Left cardiac atrium (tissue), 4 donors: ENCODE measurements around the gene TTC39A. TPM values are rescaled to one million over a fixed set of nuclear protein-coding genes. Genes with fewer than 3 reads are reported as not detected.
A peak's percentile ranks its signal among the peaks of the same experiment; 100 is the strongest.

Source experiments
- ATAC-seq, 2 donors: fragments of 200-7000 bp; cut with Tn5 transposase; one replicate each; pipeline ENCODE4 v1.9.1; 2020; ENCODE audit warnings: mild to moderate bottlenecking in 2 of 2, moderate library complexity in 2 of 2
- DNase-seq: peaks from one replicate; pipeline ENCODE4 v3.0.0-alpha.2; 2020
- intact Hi-C, 2 donors: fragments of 100-400 bp; cut with DNase I; formaldehyde crosslinking; loops; one replicate each; pipeline versions ENCODE4 v1.14.1 to v1.15.1; 2022 to 2023
- total RNA-seq, 2 donors: library from RNA; stranded (reverse); fragmentation: NEBNext Ultra II Directional; extraction: Animal tissue kit (Norgen Biotek cat#: 25700); gene quantifications; one replicate each; pipeline ENCODE4 v1.2.1, GENCODE V29; 2021
- donor health status: DM: no; HTN: yes; CAD: no.
- donor health status: DM: no; HTN: yes; CAD: no; lungs with severe emphysema.
- donor health status: DM: yes; HTN: yes; CAD: no.
- donor health status: Dilated cardiomyopathy.

Gene TTC39A
- total RNA-seq, 2 donors from 2014 or later: 14.0 to 14.8 TPM

DNA sequence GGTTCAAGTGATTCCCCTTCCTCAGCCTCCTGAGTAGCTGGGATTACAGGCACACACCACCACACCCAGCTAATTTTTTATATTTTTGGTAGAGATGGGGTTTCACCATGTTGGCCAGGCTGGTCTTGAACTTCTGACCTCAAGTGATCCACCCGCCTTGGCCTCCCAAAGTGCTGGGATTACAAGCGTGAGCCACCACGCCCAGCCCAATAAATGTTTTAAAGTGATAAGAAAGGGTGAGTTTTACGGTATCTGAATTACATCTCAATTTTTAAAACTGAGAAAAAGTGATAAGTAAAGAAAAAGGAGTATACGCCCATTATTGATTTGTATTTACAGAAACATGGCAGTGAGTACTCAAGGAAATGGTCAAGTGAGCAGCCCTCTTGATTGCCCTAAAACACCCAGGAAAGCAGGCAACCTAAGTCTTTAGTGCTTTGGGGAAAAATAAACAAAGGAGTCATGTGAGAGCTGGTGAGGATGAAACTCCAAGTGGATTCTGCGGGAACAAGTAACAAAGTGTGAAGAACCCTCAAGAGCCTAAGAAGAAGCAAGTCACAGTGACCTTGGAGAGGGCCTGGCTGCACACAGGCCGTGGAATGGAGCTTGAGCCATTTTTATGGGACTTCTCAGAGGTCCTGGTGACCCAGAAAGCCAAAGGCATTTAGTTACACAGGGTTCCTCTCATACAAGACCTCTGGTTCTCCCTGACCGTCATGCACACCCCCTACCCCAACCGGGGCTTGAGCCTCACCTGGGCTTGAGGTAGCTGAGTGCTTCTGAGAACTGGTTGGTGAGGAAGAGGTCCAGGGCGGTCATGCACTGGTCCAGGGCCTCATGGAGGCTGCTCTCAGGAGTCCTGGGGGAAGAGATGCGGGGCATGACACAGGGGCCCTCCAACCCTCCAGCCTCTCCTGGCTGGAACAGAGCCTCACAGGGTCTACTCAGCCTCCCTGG is 9.1 kb downstream of the TTC39A start:
- ATAC-seq (no peak), DNase-seq (no peak)
- intact Hi-C loops: no loop called here

DNA sequence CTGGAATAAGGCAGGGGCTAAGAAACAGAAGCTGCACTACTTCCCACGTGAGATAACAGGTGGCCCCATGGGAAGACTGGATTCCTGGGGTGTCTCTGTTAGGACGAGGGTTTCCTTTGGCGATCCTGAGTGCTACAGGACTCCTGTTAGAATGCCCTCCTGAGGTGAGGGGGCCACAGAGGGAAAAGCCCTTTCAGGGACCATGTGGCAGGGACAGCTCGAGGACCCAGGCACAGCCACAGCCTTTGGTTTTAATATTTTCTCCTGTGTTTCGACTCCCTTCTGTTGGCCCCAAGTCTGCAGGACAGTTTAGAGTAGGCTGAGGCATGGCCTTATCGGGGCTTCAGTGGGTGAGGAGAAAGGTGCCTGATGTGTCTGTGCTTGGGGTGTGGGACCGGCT is 12.6 kb downstream of the TTC39A start:
- no peak for DNase-seq
- no peak for ATAC-seq
- intact Hi-C loops: no loop called here

DNA sequence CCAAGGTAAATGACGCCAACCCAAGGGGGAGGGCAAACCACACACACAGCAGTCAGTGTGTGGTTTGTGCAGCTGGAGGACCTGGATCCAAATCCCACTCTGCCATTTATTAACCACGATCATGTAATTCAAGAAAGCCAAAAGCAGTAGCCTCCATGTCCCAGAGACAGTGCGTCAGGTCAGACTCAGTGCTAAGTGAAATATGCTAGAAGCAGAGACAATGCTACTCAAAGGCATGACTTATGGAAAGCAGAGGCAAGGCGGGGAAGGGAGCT is 13.6 kb downstream of the TTC39A start:
- no peak for ATAC-seq
- DNase-seq: no peak
- intact Hi-C loops: no loop called here

DNA sequence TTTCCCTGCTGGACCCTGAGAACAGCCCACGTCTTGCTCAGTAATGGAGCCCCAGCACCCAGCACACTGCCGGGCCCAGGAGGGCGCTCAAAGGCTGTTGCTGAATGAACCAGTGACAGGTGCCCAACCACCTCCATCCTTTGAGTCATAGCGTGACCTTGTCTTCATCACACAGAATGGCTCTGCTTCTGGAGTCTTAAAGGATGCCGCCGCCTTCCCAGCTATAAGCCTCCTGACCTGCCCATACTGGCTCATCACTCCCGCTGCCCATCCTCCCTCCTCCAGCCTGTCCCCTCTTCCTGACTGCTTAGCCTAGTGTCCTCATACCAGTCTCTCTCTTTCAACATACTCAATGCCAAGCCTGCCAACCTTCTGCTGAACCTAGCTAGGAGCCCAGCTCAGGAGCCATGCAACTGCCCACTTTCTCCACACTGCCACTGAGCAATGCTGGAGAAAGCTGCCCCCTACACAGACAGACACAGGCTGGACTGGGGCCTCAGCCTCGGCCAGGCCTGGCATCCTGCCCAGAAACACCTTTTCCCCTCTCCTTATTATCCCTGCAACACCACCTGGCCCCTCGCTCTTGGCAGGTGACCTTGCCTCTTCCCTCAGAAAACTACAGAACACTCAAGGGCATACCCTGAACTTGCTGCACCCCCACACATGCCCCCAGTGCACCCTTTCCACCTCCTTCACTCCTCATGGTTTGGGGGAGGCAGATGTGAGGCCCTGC is 14.1 kb downstream of the TTC39A start:
- intact Hi-C loops: no loop called here
- DNase-seq: no peak
- ATAC-seq: no peak

DNA sequence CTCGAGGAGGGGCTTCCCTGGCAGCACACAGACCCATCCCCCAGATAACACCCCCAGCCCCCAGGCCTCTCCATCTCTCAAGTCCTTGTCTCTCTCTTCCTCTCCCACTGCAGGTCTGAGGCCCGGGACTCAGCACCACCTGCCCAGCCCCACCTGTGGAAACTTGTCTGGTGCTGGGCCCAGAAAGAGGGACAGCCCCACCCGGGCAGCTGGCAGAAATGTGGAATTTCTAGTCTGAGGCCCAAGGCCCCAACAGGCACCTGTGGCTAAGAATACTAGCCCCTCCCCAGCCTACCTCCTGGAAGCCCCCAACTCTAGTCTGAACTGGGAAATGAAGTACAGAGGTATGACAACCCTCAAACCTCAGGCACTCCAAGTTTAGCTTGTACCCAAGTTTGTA is 15.4 kb downstream of the TTC39A start:
- intact Hi-C loops: no loop called here
- ATAC-seq (no peak), DNase-seq (no peak)

DNA sequence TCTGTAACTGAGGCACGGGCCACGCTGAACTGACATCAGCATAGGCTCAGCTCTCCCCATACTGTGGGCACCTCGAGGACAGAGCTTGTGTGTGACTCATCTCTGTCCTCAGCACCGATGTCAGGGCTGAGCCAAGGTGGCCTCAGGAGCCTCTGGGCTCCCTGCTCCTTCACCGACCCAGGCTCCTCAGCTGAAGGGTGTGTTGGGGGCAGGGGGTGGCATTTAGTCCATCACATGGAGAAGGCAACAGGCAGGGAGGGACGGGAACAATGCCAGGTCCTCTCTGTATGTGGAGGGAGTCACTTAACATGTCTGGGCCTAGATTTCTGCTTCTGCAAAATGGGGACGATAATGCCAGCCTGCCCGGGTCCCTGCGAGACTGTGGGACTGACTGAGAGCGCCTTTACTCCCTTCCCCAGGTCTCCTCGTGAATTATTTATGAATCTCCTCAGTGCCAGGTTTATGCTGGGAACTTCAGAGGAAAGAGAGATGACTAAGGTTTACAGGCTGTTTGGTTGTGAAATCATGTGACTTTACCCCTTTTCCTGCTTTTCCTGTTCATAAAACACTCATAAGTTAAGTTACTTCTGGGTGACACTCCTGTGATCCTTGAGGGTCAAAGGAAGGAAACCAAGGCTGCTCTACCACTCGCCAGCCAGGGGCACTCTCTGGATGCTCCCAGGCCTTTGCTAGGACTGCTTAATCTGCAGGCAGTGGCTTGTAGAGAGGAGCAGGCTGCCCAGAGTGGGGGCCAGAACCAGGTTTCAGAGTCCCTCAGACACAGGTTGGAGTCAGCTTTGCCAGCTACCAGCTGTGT is 16.2 kb downstream of the TTC39A start:
- peak in 1 of 2 donors; percentile 65 for ATAC-seq
- intact Hi-C loops: no loop called here
- no peak for DNase-seq

DNA sequence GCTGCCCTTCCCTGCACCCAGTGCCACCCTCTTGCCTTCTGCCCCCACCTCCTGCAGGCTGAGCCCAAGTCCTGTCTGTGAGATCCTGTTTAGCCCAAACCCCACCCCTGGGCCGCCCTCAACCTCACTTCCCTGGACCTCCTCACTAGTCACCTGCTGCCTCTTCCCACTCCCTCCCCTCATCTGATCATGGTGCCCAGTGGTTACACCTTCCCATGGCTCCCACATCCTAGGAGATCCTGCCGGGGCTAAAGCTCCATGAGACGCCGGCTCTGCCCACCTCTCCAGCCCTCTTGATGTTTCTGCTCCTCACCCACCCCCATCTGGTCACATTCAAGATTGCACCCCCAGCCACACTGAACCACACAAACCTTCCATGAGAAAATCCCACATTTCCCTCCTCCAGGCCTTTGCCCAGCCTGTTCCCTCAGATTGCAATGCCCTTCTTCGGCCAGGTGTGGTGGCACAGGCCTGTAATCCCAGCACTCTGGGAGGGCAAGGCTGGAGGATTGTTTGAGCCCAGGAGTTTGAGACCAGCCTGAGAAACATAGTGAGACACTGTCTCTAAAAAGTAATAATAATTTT is 17.0 kb downstream of the TTC39A start:
- ATAC-seq: no peak
- intact Hi-C loops: no loop called here
- peak; percentile 13 for DNase-seq

DNA sequence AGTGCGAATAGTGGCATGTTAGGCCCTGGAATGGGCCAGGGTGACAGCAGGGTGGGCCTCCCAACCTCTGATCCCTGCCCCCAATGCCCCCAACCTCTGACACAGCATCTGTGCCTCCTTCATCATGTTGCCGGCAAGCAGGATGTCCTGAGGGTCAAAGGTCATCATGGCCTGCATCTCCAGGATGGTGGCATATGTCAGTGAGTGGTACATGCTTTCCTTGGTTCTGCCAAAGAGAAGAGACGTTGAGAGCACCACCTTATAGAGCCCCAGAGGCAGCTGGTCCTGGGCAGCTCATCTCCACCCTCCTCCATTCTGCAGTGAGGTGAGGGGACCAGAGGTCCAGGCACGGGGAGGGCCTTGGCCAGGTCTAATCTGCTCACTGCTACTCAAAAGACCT is 17.6 kb downstream of the TTC39A start:
- ATAC-seq (no peak), DNase-seq (peak; percentile 9)
- intact Hi-C loops: no loop called here

DNA sequence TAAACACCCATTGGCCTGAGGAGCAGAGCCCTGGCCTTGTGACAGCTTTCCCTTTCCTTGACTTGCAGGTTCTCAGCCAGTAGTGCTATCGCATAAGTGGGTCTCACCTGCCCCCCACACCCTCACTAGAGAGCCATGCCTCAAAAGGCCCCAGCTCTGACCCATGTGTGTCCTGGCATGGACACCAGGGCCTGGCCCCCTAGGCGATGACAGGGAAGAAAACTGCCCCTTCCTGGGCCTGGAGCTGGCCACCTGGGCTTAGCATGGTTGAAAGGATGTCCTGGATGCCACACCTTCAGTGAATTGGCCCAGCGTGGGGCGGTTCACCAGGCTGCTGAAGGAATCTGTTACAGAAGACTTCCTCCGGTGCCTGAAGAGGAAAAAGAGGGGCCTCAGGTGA is 18.5 kb downstream of the TTC39A start:
- intact Hi-C loops: no loop called here
- DNase-seq (peak; percentile 10), ATAC-seq (no peak)

DNA sequence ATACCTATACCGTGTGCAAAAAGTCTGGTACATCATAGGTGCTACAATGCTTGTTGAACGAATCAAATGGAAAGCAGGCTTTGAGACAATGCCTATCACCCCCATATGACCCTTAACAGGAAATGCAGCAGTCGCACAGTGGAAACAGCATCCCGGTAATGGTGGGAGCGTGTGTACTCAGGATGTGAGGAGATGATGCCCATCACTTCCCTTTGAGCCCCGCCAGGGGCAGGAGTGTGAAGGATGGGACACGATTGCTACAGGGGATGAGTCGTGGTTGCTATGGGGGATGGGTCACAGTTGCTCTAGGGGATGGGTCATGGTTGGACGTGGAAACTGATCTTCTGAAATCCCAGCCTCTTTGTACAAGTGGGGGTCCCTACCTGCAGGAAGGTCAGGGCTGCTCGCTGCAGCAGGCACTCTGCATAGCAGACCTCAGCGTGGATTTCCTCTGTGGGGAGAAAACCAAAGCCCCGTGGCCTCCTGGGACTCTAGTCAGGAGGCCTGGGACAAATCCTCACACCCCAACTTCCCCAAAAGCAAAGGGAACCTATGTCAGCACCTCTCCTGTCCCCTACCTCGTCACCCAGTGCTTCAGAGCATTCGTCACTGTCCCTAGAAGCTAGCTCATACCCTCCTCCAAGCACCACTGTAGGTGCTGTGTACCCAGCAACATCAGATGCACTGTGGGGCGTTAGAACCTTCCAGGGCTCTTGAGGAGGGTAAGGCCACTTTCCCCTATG is 19.3 kb downstream of the TTC39A start:
- intact Hi-C loops: no loop called here
- ATAC-seq: no peak
- DNase-seq: peak; percentile 6

DNA sequence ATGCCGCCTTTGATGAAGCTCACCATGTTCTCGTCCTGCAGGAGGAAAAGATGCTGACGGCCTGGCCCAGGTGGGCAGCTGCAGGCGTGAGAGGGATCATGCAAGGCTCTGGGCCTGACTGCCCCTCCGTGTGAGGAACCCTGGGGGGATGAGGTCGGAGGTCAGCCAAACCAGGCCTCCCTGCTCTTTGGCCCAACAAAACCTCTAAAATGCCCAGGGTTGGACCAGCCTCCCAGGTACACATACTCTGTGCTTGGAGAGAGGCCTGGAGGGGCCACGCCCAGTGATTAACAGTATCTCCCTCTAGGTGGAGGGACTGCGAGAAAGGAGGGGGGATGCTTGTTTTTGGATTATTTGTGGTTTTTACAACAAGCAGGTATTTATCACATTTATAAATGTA is 21.1 kb downstream of the TTC39A start:
- intact Hi-C loops: no loop called here
- ATAC-seq (no peak), DNase-seq (no peak)

DNA sequence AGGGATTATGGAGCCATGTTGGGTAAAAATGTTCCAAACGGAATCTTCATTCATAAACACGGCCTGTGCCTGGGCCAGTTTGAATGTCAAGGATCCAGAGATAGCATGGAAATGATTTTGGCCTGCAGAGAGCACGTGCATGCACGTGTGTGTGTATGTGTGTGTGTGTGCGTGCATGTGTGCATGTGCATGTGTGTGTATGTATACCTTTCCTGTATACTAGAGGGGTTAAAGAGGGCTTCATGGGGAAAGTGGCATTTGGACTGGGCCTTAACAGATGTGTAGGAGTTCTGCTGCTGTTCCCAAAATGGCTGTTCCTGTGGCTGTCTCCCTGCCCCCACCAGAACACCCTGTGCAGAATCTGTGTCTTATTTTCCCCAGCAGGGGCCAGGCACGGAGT is 21.7 kb downstream of the TTC39A start:
- ATAC-seq: no peak
- no peak for DNase-seq
- intact Hi-C loops: no loop called here

DNA sequence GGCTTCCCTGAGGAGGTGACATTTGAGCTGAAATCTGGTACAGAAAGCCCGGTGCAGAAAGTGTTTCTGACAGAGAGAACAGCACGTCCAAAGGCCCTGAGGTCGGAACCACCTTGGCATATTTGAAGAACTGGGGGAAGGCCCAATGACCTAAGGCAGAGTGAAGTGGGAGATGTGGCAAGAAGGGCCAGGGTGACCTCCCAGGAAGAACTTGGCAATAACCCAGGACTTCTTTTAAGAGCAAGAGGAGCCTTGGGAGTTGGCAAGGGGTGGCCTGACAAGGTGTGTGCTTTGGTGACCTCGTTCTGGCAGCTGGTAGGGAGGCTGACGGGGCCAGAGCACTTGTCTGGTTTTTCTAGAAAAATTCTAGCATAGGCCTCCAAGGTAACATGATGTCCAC is 23.4 kb downstream of the TTC39A start:
- intact Hi-C loops: no loop called here
- peak; percentile 3 for DNase-seq
- no peak for ATAC-seq

DNA sequence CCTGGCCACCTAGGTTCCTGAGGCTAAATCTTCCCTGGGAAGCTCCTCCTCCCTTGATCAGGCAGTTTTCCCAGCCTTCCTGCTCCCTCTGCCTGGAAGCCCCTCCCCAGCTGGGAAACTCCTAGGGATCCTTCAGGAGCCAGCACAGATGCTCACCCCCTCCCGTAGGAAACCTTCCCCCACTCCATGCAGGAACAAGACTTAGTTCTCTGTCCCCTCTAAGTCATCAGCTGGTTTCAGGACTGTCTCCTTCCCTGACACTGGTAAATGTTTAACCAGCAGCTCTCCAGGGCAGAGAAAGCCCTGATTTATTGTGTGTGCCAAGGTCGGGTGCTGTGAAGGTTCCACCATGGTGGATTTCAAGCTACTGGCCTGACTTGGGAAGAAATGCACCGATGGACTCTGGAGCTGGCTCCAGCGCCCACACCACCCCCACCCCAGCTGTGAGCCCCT is 25.0 kb downstream of the TTC39A start:
- DNase-seq (no peak), ATAC-seq (no peak)

DNA sequence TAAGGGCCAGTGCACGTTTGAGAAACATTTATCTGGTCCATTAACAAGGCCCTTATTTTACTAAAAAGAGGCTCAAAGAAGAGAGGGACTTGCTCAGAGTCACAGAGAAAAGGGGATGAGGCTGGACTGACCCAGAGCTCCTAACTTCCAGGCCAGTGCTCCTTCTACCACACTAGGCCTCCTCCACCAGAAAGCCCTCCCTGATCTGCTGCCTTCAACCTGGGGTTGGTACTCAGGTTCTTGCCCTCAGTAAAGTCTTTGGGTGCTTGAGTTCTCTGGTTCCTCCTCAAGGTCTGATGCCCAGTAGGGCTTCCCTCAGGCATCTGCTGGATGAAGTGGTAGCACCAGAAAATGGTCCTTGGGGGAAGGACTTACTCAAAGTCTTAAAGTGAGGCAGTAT is 26.0 kb downstream of the TTC39A start:
- intact Hi-C loops: no loop called here
- ATAC-seq (no peak), DNase-seq (no peak)

More for the DNA sequence above, 25.0 kb downstream of the TTC39A start:
- intact Hi-C loops: no loop called here

DNA sequence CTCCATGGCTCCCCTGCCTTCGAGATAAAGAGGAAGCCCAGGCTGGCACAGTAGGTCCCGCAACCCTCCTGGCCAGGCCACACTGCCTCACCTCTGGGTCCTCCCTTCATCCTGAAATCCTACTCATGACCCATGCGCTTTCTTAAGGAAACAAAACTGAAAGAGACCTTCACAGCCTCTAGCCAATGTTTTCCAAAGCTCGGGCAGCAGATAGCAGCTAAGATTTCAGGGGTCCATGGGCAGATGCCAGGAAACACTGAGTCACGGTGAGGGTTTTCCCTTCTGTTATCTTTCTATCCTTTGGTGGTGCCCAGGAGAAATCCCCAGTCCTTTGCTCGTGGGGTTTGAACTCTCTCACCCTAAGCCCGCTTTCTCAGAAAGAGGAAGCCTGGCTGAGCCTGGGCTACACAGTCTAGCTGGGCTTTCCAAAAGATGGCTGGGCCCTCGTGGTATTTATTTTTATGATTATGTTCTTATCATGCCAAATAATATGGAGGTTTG is 26.6 kb downstream of the TTC39A start:
- no peak for DNase-seq
- peak in 1 of 2 donors; percentile 15 for ATAC-seq
- intact Hi-C loops: no loop called here

DNA sequence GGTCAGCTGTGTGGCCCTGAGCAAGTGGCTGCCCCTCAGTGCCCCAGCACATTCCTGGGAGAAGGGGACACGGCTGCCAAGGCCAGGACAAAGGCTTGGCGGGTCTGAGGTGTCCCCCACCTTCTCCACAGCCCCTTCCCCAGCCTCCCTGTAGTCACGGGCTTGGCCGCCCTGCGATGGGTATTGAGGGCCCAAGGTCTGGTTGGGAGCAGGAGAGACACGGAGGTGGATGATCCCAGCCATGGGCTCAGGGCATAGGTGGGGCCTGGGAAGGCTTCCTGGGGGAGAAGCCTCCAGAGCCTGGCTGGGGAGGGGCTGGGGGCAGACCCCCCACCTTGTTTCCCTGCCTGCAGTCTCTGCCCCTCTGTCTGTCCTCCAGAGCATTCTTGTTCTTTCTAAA is 27.0 kb downstream of the TTC39A start:
- no peak for DNase-seq
- intact Hi-C loops: no loop called here
- no peak for ATAC-seq

DNA sequence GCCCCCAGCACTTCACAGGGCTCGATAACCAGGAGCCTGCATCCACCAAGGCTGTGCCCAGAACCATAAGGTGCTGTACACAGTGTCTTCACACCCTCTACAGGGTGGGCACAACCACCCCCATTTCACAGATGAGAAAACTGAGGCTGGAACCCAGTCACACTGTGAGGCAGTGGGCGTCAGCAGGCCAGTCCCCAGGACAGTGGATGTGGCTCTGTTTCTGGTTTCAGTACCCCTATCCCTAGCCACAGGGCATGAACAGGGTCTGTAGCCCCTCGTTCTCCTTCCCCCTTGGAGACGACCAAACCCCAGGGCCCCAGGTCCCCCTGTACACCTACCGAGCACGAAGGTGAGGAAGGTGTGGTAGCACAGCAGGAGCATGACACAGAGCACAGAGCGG is 27.6 kb downstream of the TTC39A start:
- ATAC-seq: no peak
- intact Hi-C loops: no loop called here
- no peak for DNase-seq

DNA sequence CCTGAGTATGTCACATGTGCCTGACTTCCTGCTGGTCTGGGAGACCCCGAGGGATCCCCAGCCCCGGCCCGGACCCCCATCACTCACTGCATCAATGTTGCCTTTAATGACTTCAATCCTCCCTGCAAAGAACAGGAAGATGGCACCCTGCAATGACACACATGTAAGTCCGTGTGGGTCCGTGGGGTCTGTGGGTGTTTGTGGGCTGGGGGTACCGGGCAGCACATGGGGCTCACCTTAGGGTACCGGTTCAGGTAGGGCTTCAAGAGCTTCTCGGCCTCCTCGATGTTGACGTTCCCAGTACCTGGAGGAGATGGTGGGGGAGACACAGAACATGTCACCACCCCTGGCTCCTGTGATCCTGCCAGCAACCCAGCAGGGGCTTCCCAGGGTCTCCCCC is 28.1 kb downstream of the TTC39A start:
- ATAC-seq (no peak), DNase-seq (no peak)
- intact Hi-C loops: no loop called here
